ENCODE measurements around the gene ZCCHC7. TPM values are rescaled to one million over a fixed set of nuclear protein-coding genes. Genes with fewer than 3 reads are reported as not detected.
"Not testable (repeated sequence)": the region's sequence is repeated elsewhere in the genome, so short reads cannot be mapped to it uniquely, and the experiment has no call there.

ZCCHC7 gene
- 10.2 and 10.3 TPM in 2 replicates for total RNA-seq (2014; rRNA removed)
- polyA plus RNA-seq (2012): 5.2 TPM

- peak; percentile 90 for DNase-seq (ENCODE audit: low read depth)
These were observed at the start of gene ZCCHC7 for GRCh38 chr9:37119907-37120842. Gene ZCCHC7, plus strand, starts transcription at chr9:37120574.

GRCh38 chr9:37074790-37075189 is 45.6 kb upstream of the ZCCHC7 start:
- DNase-seq (ENCODE audit: low read depth): not testable (repeated sequence)

DNA sequence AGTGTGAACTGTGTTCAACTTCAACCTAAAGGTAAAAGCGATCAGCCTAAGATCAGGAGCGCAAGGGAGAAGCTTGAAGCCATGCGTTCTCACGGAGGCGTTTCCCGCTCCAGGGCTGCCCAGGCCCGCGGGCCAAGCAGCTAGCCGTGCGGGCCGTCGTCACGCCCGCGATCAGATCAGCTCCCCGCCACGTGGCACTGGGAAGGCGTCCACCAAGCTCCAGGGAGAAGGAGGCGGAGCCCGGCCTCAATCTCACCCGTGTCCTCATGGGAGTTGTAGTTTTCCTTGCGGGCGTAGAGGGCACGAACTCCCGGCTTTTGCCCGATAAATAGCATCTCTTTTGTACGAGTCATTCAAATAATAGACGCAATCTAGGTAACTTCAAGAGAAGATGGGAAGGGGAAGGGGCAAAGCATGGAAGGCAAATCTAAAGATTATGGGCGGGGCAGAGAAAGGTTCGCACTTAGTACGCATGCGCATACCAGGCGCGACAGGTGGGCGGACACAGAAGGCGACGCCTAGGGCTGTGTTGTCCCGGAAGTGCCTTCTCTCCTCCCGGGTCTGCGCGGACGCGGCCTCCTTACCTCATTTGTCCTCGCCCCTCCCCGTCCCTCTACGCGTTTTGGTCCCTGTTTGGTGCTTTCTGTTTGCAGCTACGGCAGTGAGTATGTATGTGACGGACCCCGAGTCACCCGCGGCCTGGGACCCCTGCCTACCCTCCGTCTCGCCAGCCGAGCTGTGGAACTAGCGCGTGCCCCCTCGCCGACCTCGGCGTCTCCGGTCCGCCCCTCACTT is 40.8 kb upstream of the ZCCHC7 start:
- peak; percentile 90 for DNase-seq (ENCODE audit: low read depth)

DNA sequence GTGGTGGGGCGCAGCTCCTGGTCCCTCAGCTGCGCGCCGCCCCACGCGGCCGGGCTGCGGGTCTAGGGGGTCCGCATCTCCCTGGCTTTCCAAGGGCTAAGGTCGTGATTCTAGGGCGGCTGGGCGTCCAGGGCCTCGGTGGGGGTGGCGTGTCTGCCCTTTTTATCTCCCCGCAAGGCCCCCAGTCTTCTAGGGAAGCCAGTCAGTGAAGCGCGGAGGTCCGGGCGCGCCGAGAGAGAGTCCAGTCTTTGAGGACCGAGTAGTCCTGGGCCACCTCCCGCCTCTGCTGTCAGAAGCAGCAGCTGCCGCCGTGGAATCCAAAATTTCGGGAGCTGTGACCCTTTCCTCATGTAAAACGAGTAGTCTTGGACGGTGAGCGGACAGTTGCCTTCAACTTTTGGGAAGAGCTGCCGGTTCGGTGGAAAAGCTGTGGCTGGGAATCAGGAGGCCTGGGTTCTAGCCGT is 40.2 kb upstream of the ZCCHC7 start:
- peak; percentile 31 for DNase-seq (ENCODE audit: low read depth)

- DNase-seq (ENCODE audit: low read depth): not testable (repeated sequence)
These were observed 38.9 kb upstream of the ZCCHC7 start for GRCh38 chr9:37081507-37081906.

GRCh38 chr9:37082214-37082765 is 38.1 kb upstream of the ZCCHC7 start:
- no peak for DNase-seq (ENCODE audit: low read depth)

- no peak for DNase-seq (ENCODE audit: low read depth)
These were observed 36.7 kb upstream of the ZCCHC7 start for GRCh38 chr9:37083654-37084053.

DNA sequence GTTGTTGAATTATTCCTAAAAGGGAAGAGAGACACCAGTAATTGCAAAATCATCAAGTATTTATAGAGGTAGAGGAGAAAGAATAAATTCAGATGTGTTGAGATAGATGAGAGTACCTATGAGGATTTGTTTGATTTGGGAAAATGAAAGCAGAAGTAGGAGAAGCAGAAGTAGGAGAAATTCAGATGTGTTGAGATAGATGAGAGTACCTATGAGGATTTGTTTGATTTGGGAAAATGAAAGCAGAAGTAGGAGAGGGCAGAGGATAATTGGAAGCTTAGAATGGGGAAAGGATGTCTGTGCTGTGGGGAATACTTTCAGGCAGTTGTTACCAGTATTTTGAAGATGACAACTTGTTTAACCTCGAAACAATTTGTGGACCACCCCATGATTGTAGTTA is 35.1 kb upstream of the ZCCHC7 start:
- no peak for DNase-seq (ENCODE audit: low read depth)

DNA sequence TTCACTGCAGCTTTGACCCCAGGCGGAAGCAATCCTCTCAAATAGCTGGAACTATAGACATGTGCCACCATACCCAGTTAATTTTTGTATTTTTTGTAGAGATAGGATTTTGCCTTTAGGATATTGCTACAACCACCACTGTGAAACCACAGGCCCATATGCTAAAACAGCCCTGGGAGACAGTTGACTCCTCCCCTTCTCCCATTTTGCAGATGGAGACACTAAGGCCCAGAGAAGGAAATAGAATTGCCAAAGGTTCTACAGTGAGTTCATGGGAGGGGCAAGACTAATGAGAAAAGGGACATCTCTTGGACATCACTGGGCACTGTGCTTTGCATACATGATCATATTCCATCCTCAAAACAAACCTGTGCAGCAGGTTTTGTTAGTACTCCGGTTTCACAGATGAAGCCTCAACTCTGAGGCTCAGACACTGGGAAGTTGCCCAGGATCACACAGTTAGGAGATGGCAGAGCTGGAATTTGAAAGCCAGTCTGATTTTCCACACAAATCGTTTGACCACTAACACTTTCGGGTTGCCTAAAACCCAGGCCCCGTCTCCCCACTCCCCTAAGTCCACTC is 27.6 kb upstream of the ZCCHC7 start:
- DNase-seq (ENCODE audit: low read depth): not testable (repeated sequence)

- DNase-seq (ENCODE audit: low read depth): no peak
These were observed 25.6 kb upstream of the ZCCHC7 start for GRCh38 chr9:37094751-37095150.

DNA sequence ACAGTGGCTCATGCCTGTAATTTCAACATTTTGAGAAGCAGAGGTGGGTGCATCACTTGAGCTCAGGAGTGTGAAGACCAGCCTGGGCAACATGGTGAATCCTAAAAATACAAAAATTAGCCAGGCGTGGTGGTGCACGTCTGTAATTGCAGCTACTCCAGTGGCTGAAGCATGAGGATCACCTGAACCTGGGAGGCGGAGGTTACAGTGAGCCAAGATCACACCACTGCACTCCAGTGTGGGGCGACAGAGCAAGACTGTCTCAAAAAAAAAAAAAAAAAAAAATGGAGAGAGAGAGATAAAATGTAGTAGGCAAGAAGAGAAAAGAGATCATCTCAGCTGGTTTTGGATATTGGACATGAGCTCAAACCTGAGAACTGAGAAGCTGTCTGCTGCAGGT is 23.7 kb upstream of the ZCCHC7 start:
- DNase-seq (ENCODE audit: low read depth): no peak

DNA sequence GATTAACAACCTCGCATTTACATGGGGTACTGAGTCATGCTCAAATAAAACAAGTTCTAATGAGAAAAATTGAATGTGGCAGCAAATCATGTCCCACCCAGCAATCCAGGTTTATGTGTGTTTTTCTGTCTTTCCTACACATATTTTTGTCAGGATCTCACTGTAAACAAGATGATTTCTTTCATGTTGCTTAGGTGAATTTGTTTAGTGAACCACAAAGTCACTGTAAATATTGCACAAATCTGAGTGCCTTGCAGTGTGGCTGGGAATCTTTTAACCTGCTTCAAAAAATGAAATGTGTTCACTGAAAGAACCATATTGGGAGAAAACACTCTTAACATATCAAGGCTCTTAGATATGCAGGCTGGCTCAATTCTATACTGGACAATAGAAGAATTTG is 23.1 kb upstream of the ZCCHC7 start:
- DNase-seq (ENCODE audit: low read depth): no peak

DNA sequence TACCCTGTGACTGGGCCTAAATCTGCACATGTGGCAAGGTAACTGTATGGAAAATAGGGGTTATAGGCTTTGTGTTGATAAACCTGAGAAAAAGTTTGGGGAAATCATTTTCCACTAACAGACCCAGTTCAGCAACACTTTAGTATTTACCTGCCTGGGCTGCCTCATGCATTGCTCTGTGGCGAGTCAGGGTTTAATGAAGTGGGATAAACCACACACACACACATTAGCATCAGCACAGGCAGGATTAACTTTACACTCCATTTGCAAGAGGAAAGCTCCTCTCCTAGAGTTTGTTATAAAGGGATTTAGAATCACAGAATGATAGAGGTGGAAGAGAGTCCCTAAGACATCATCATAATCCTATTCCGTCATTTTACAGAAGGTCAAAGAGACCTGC is 20.0 kb upstream of the ZCCHC7 start:
- no peak for DNase-seq (ENCODE audit: low read depth)

GRCh38 chr9:37100741-37101140 is 19.6 kb upstream of the ZCCHC7 start:
- DNase-seq (ENCODE audit: low read depth): no peak

GRCh38 chr9:37102486-37102885 is 17.9 kb upstream of the ZCCHC7 start:
- DNase-seq (ENCODE audit: low read depth): no peak

- DNase-seq (ENCODE audit: low read depth): peak; percentile 66
These were observed 16.0 kb upstream of the ZCCHC7 start for GRCh38 chr9:37104183-37104889.

- no peak for DNase-seq (ENCODE audit: low read depth)
These were observed 15.1 kb upstream of the ZCCHC7 start for GRCh38 chr9:37105234-37105633.

GRCh38 chr9:37107701-37108100 is 12.7 kb upstream of the ZCCHC7 start:
- DNase-seq (ENCODE audit: low read depth): no peak

- DNase-seq (ENCODE audit: low read depth): not testable (repeated sequence)
These were observed 5.9 kb upstream of the ZCCHC7 start for GRCh38 chr9:37114442-37114841.

- no peak for DNase-seq (ENCODE audit: low read depth)
These were observed 2.4 kb upstream of the ZCCHC7 start for GRCh38 chr9:37117956-37118355.

DNA sequence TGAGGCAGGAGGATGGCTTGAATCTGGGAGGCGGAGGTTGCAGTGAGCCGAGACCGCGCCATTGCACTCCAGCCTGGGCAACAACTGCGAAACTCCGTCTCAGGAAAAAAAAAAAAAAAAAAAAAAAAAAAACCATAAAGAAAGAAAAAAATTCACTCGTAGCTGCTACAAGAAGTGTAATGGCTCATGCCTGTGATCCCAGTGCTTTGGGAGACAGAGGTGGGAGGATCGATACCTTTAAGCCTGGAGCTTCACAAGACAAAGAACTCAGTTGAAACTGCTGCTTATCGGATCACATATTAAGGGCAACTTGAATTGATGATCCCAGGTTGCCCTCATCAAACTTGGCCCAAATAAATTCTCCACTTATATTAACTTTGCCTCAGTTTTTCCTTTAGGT is 1.0 kb upstream of the ZCCHC7 start:
- DNase-seq (ENCODE audit: low read depth): no peak
